Measurements from ENCODE around the gene SPAG7. TPM values are rescaled to one million over a fixed set of nuclear protein-coding genes. Genes with fewer than 3 reads are reported as not detected.
A peak's percentile ranks its signal among the peaks of the same experiment; 100 is the strongest.

SPAG7 gene, protein sequence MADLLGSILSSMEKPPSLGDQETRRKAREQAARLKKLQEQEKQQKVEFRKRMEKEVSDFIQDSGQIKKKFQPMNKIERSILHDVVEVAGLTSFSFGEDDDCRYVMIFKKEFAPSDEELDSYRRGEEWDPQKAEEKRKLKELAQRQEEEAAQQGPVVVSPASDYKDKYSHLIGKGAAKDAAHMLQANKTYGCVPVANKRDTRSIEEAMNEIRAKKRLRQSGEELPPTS
- total RNA-seq = 40.7 TPM

DNA sequence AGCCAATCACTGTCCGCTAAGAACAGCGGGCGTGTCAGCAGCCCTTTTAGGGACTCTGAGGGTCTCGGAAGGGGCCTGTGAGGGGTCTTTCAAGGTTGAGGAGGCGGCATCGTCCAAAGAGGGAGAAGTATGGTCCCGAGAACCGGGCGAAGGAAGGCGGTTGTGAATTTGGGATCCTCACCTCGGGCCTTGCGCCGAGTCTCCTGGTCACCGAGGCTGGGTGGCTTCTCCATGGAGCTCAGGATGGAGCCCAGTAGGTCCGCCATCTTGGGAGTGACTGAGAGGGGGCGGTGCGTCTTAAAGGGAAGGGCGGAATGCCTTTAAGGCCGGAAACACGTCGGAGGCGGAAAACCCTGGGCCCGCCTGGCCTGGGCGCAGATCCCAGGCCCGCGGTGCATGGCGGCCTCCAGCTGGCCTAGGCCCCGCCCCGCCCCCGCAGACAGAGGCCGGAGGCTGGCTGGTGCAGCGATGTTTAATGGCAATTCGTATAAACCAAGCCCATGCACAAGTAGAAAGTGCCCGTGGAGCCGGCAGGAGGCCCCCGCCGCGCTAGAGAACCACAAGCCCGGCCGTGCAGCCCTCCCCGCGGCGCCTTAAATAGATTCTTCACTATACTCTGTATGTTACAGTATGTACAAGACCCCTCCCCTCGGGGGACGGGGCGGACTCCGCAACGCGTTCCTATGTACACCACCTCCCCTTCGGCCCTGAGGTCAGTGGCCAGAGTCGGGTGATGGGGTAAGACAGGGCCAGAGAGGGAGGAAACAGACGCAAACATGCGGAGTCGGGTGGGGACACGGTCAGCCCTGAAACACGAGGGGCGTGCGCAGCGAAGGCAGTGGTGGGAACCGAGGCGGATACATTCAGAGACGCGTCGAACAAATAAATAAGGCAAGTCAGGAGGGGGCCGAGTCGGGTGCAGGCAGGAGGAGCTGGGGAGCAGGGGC, at the start of gene SPAG7:
SPAG7 (minus strand) TSS at position 279 of the 947 bp plus-strand sequence; CDS start at position 266, 13 bp downstream.
- DNase-seq = peak; percentile 99

DNA sequence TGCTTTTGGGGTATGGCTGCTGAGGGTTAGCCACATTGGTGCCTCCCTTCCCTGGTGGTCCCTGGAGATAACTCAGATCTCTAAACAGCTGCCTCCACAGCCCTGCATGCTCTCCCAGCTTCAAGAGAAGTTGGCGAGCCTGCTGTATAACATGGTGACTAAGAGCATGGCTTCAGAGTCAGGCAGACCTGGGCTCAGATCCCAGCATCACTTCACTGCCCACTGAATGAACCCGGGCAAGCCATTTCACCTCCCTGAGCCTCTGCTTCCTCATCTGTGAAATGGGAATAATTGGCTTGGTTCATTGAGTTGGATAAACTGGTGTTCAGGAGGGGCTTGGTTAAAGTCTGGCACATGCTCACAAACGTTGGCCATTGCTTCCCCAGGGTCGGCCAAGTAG, 46.7 kb upstream of the SPAG7 start:
- no peak for DNase-seq

DNA sequence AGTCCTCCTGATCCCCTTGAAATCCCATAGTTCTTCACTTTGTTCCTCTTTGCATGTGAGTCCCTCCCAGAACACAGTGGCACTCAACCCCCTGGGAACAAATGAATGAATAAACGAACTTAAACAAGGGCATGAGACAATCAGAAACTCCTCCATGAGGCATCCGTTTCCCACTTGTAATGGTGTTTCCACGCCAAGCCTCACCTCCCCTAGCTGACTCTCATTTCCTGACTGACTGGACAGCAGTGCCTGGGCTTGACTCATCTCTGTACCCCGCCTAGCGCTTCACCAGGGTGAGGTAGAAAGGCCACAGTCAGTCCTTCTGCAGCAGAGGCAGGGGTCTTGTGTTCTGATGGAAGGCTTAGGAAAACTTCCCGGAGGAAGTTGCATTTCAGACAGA, 44.3 kb upstream of the SPAG7 start:
- no peak for DNase-seq

DNA sequence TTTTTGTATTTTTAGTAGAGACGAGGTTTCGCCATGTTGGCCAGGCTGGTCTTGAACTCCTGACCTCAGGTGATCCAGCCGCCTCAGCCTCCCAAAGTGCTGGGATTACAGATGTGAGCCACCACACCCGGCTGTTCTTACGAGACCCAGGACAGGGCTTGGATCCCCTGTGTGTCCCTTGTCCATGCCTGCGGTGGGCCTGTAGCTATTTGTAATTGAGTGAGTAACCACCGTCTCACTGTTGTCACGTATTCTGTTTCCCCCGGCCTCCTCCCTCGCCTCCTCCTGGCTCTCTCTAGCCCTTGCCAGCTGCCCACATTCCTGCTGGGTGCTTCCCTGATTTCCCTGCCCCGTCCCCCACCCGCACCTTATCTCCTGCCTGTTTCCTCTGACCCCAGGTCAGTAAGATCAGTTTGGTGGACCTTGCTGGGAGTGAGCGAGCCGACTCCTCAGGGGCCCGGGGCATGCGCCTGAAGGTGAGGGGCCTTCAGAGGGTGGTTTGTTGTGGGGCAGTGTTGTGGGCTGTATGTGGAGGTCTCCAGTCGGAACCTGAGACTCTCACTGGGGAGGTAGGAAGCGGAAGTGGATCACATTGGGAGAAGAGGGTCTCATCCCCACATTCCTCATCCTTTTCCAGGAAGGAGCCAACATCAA, 35.7 kb upstream of the SPAG7 start:
- no peak for DNase-seq

DNA sequence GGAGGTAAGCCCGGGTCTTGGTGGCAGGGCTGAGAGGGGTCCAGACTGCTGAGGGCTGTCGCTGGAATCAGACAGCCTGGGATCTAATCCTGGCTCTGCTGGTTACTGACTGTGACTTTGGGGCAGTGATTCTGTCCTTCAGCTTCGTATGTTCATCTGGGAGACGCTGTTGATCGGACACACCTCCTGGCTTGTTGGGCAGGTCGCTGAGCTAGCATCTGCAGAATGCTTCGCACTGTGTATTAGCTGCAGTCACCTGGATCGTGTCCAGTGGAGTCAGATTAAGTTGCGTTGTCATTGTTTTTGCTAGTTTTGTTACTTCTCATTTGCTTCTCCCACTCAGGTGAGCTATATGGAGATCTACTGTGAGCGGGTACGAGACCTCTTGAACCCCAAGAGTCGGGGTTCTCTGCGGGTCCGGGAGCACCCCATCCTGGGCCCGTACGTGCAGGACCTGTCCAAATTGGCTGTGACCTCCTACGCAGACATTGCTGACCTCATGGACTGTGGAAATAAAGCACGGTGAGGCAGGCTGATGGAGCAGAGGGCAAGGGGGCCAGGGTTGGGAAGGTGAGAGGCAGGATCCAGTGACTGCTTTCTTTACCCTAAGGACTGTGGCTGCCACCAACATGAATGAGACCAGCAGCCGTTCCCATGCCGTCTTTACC, 34.6 kb upstream of the SPAG7 start:
- no peak for DNase-seq

DNA sequence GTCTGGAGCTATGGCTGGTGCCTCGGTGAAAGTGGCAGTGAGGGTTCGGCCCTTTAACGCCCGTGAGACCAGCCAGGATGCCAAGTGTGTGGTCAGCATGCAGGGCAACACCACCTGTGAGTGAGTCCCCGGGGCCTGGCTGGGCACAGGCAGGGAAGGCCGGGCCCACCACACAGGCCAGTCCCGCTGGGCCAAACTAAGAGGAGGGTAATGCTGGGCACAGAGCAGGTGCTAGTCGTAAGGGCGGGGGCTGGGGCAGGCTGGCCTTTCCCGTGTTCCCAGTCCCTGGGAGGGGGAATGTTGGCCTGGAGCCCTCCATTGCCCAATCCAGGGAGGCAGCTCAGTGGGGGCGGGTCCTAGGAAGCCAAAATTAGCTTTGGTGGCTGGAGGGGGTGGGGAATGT, 32.6 kb upstream of the SPAG7 start:
- DNase-seq = no peak

DNA sequence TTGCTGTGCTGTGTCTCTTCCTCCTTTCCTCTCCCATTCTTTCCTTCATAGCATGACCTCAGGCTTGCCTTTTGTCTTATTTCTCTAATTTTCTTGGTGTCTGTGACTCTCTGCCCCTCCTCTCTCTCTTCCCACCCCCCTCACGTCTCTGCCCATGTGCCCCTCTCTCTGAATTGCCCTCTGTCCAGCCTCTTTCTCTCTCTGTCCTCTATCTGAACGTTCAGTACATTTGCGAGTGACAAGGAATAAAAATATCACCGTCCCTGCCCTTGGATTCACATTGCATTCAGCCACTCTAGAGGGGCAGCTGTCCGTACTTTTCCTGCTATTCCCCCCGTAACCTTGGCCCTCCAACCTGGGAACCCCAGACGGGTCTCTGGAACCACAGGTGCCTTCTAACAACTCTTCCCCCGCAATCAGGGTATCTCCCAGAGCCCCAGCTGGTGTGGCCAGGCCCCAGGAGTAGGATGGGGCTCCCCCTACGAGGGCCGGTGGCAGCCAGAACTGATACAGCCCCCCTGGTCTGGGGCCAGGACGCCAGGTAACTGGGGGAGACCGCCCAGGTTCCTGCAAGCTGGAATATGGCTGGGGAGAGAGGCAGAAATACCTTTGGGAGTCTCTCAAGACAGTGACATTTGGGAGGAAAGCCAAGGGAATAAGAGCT, 31.9 kb upstream of the SPAG7 start:
- DNase-seq = no peak

DNA sequence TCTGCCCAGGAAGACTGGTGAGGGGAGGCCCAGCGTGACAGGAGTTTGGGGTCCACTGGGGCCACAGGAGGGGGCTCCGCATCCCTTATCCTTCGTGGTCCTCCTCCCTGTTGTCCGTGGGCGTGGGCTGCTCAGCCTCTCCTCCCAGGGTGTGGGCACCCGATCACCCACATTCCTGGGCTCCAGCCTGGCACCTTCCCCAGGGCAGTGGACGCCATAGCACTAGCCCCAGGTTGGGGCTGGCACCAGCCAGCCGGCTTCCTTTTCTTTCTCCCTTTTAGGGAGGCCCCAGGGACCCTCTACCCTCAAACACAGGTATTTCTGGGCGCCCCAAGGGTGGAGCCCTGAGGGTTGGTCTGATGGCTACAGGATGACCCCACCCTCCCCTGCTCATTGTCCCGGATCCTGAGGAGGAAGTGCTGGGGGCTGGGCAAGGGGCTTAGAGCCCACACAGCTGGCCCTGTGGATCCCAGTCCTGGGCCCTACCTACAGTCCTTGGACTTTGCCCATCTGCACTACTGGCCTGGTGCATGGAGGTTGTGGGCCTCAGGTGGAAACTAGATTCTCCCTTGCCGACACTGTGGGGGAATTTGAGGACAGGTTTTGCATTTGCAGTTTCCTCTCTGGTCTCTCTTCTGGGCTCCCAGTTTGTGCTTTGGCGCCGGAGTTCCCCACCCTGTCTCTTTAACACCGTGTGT, 31.3 kb upstream of the SPAG7 start:
- DNase-seq = no peak

DNA sequence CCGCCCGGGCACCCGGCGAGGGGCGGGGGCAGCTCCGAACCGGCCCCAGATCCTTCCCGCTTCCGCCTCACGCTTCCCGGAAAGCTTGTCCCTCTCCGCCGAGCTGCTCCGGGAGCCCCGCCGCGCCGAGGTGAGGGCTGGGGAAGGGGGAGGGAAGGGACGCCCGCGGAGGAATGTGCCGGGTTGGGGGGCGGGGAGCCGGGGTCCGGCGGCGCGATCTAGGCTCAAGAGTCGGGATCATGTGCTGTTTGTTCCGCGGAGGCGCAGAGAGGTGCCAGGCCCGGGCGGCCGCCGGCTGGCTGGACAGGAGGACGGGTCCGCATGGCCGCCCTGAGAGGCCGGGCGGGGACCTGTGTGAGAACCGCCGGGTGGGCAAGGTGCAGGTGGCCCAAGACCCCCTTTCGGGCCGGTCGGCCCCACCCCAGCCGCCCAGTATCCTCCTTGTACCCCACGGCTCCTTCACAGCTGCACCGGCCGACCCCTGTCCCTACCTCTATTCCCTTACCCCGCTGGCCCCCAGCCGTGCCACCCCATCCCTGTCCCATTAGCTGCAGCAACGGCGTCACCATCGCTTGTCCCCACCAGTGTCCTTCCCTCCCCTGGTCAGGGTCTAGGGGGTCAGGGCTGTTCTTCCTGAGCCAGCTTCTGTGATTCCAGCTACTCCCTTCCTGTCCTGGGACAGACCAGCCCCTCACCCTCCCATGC, 30.6 kb upstream of the SPAG7 start:
- DNase-seq = no peak

DNA sequence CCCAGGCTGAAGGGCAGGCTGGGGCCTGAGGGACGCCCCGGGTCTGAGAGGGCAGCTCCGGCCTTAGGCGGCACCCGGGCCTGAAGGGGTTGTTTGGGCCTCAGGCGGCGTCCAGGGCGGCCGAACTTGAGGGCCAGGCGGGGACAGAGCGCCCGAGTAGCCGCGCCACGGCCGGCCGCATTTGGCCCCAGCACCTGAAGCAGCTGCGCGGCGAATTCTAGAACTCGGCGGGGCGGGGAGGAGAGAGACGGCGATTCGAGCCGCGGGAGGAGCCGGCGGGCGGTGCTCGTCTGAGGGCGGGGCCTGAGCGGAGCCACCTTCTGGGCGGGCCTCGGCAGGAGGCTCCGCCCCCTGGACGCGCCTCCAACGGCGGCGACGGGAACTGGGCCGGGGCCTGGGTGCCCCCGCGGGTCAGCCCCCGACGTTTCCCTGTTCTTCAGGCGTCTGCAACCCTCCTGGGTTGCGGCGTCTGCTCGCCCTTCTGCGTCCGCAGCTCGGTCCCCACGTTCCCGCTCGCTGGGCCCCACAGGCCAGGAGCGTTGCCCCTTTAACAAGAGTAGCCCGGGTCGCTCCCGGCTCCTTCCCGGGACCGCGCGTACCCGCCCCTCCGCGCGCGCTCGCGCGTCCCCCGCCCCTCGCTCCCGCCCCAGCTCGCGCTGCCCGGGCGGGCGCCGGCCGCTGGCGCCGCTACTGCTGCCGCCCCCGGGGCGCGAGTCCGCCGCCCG, 29.8 kb upstream of the SPAG7 start, which contains the start of the genes INCA1 and KIF1C:
INCA1 (minus strand) TSS at position 221 of the 725 bp plus-strand sequence. CDS start 3,085 bp downstream, outside the sequence.
KIF1C (plus strand) TSS at position 649 of the 725 bp plus-strand sequence. CDS start 2,297 bp downstream, outside the sequence.
- peak; percentile 94 for DNase-seq

DNA sequence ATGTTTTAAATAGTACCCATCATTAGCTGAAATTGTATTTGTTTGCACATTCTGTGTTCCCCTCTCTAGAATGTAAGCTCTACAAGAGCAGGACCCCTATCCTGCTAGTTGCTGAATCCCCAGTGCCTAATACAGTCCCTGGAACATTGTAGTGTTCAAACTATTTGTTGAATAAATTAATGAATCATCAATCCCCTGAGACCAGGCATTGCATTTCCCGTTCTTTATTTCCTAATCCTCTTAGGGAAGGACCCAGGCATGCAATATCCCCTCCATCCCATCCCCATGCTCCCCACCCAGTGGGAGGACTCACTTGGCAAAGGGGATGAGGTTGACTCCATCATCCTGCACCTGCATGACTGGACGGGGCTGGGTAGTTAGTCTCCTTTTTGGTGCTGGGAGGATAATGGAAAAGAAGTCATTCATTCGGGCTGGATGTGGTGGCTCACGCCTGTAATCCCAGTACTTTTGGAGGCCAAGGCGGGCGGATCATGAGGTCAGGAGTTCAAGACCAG, 26.5 kb upstream of the SPAG7 start:
- DNase-seq = no peak

DNA sequence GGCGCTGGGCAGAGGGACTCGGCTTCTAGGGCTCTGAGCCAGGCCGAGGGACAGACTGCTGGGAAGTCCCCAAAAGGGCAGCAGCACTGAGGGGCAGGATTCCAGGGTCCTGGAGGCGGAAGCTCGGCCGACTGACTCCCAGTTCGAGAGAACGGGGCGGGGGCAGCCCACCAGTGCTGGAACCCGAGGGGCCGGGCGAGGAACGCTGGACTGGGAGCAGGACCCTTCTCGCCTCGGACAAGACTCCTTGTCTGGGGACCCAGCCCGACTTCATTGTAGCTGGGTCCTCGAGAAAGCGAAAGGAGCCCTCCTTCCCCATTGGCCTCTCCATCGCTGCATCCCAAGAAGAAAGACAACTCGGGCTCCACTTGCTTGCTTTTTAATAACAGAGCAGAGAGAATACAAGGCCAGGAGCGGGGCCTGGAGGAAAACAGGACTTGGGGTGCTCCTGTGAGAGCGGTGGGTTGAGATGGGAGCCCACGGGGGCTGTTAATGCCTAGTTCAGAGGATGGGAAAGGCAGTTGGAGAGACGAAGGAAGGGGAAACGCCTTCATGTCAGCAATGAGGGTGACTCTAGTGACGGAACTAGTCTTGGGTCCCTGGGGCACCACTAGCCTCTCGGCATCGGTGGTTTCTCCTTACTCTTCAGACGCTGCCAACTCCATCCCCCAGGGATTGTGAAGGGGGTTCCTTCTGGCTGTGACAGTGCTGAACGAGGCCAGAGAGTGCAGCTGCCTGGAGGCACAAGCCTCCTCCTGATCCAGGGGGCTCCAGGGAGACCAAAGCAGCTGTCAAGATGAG, 20.4 kb upstream of the SPAG7 start:
- no peak for DNase-seq

DNA sequence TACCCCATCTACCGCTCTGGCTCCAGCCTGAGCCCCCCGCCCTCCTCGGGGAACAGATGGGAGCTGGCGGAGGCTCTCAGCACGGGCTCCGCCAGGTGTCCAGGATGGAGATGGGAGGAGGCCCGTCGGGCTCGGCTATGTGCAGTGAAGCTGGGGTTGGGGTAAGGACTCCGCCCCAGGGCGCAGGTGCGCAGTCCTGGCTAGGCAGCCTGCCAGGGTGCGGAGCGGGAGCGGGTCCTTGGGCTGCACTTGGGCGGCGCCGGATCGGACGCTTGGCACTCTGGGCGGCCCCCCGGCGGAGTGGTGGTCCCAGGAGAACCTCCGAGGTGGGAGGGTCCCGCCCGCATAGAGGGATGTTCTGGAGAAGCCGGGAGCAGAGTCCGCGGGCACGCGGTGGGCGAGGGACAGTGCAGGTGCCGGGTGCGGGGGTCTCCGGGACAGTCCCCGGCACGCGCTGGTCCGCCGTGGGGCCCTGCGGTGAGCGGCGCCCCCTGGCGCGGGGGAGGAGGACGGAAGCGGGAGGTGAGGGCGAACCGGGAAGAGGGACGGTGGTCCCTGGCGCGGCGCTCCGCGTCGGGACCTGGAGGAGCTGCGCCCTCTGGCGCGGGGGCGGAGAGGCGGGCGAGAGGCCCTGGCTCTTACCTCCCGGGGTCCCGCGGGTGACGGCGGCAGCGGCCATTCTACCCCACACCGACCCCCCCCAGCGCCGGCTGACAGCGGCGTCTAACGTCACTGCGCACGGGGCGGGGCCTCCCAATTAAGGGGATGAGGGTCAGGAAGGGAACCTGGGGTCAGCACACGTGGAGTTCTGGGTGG, 19.5 kb upstream of the SPAG7 start, which contains the start of gene CAMTA2:
CAMTA2 (minus strand) TSS at position 725 of the 816 bp plus-strand sequence. CDS start 1,453 bp downstream, outside the sequence.
- peak; percentile 59 for DNase-seq

DNA sequence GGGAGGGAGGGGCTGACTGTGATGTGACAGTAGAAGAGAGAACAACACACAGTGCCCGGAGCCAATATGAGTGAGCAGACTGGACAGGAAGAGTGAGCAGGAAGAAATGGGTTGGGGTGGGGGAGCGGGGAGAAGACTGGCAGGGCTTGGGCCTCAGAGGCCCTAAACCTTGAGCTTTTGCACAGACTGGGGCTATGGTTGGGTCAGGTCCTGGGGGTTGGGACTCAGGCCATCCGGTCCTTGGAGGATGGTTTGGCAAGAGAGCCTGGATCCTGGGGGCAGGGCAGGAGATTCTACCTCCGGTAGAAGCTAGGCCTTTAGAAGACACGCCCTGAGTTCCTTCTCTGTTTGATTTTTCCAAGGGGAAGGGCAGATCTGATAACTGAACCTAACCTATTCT, 18.8 kb upstream of the SPAG7 start:
- no peak for DNase-seq

DNA sequence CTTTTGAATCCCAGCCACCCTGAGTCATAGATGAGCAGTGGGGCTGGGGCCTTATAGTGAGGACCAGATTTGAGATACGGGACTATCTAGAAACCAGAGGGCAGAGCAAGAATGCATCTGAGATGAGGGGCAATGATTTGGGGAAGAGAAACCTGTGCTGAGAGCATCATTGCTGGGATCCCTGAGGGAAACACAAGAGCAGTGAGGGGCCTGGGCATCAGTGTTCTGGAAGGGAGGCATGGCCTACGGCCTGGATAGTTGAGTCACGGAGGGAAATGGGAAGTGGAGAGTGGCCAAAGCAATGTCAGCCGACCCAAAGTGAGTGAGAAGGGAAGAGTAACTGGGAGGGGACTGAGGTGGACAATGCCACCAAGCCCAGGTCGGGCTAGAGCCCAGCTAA, 14.7 kb upstream of the SPAG7 start:
- DNase-seq = no peak

DNA sequence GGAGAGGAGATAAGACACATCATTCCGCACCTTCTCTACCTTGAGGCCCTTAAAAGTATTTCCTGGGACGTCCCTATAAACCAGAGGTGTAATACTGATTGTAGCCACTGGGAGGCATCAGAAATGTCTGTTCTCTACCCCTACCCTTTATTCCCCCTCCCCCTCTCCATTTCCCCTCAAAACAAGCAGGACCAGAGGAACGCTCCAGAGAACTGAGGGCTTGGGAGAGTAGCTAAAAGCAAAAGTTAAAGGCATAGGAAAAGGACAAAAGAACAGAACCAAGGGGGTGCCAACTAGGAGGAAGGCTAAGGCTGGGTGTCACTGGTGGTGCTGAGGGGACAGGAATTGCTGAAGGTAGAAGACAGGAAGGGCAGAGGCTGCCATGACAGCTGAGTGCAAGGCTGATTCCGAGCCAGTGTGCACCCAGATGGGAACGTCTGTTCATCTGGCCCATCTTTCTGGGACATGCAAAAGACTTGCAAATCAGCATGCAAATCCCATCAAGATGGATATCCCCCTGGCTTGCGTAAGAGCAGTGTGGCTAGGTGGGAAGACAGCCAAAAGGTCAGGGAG, 13.1 kb upstream of the SPAG7 start:
- peak; percentile 8 for DNase-seq

DNA sequence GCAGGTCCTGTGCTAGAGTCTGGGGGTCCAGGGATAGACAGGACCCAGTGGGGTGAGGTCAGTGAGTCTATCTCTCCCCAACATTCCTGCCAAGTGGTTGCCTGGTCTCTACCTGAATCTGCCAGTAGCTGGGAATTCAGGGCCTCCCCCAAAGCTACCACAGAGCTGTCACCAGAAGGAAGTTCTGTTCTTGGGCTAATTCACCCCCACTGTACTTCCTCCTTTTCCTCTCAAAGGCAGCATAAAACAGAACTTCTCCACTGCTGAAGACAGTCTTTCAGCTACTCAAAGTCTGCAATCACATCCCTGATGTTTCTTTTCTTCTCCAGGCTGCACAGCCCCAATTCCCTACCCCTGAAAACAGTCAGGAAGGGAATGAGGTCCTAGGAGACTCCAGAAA, 11.1 kb upstream of the SPAG7 start:
- no peak for DNase-seq

All from skin of body (tissue), 2 donors.